ENCODE measurements around the gene FAM111A.

DNA sequence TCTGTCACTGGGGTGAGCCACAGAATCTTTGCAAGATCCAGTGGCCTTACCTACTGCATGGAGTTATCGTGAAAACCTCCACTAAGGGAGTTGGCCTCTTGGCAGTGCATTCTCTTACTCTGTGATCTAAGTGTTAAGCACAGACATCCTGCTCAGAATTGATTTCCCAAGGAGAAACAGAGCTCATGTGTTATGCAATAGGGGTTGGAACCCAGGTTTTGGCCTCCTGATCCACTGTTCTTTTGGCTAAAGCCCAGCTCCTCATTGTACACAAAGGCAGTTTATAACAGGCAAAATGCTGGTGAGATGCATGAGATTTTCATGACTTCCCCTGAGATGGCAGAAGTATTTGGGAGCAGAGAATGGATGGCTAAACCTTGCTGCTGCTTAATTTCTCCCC is 41.1 kb downstream of the FAM111A start:
- TF ChIP-seq, protein P1, sequence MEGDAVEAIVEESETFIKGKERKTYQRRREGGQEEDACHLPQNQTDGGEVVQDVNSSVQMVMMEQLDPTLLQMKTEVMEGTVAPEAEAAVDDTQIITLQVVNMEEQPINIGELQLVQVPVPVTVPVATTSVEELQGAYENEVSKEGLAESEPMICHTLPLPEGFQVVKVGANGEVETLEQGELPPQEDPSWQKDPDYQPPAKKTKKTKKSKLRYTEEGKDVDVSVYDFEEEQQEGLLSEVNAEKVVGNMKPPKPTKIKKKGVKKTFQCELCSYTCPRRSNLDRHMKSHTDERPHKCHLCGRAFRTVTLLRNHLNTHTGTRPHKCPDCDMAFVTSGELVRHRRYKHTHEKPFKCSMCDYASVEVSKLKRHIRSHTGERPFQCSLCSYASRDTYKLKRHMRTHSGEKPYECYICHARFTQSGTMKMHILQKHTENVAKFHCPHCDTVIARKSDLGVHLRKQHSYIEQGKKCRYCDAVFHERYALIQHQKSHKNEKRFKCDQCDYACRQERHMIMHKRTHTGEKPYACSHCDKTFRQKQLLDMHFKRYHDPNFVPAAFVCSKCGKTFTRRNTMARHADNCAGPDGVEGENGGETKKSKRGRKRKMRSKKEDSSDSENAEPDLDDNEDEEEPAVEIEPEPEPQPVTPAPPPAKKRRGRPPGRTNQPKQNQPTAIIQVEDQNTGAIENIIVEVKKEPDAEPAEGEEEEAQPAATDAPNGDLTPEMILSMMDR (IDR thresholded peaks at IDR 0.05): no peak
- no peak for TF ChIP-seq POLR2A (IDR thresholded peaks at IDR 0.05)

Data from uterus (tissue), 2 donors.